Eye (tissue), 1 donor: ENCODE data around the gene CLASRP.
"Not testable (repeated sequence)": the region's sequence is repeated elsewhere in the genome, so short reads cannot be mapped to it uniquely, and the experiment has no call there.

Experiments
- DNase-seq: peaks from one replicate; pipeline ENCODE4 v3.0.0-alpha.2; 2015

CLASRP gene

DNA sequence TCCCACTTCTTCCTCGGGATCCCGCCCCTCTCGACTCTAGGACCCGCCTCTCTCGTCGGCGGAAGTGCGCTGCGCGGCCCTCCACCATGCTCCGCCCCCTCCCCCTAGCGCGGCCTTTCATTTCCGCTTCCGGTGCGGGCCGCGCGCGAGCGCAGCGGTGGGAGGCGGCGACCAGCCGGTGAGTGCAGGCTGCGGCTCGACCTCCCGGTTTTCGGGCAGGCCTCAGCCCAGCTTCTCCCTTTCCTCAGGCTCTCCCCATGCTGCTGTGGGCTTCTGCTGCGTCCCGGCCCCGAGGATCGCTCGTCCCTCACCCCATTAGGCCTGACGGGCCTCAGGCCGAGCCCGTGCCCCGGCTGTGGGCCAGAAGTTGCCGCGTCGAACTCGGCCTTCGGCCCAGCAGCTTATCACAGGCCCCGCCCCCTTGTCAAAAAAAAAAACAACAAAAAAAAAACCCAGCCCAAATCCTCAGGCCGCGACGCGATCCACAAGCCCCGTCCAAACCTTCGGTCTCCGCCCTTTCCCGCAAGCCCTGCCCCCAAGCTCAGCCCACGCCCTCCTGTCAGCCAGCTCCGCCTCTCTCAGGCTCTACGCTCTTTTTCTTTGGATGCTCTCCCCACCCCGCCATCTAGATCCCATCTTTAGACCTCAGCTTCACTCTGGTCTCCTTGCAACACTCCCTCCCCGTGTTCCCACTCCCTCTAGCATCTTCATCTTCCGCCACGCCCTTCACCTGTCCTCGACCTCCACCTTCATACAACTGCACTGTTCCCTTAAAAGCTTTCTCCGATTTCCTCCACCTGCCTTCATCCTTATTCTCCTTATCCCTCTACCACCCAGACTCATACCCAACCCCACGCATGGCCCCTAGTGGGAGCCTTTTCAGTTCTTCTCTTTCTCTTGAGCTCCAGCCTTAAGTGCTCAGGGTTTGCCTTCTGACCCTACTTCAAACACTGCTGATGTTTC is at the start of gene CLASRP:
Gene CLASRP (plus strand): TSS at position 115 of the 963 bp plus-strand sequence. CDS start 1,168 bp downstream, outside the sequence.
- peak; percentile 96 for DNase-seq

GRCh38 chr19:44990459-44990858 is 48.4 kb upstream of the CLASRP start:
- DNase-seq = no peak

DNA sequence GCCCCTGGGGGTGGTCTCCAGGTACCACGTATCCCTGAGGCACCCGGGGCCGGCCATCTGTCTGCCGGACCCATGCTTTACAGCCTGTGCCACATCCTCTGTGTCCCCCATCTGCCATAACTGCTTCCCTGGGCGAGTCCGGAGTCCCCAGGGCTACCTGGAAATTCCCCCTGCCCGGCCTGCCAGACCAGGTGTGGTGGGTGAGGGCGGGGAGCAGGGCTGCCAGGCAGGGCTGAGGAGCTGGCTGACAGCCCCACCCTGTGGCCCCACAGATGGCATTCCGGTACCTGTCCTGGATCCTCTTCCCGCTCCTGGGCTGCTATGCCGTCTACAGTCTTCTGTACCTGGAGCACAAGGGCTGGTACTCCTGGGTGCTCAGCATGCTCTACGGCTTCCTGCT is 47.9 kb upstream of the CLASRP start:
- no peak for DNase-seq

- no peak for DNase-seq
These were observed 46.3 kb upstream of the CLASRP start for GRCh38 chr19:44992336-44993163.

DNA sequence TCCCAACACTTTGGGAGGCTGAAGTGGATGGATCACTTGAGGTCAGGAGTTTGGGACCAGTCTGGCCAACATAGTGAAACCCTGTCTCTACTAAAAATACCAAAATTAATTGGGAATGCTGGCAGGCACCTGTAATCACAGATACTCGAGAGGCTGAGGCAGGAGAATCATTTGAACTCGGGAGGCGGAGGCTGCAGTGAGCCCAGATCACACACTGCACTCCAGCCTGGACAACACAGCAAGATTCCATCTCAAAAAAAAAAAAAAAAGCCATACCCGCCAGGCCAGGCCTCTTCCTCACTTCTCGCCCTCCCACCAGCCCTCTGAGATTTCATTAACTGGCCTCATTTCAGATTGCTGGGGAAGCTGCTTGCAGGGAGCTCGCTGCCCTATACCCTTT is 45.3 kb upstream of the CLASRP start:
- DNase-seq = no peak

GRCh38 chr19:44993926-44994537 is 44.8 kb upstream of the CLASRP start:
- DNase-seq = no peak

DNA sequence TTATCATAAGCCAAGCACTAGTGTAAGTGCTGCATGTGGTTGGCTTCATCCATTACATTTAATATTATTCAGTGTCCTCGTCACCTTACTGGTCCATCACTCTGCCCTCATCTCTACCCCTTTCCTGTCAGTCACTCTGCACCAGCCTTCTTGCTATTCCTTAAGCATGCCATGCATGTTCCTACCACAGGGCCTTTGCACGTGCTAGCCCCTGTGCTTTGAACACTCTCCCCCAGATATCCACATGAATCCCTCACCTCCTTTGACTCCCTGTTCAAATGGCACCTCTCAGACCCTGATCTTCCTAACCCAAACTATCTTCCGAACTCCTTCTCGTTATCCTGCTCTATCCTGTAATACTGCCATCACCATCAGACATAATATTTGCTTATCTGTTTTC is 40.8 kb upstream of the CLASRP start:
- no peak for DNase-seq

DNA sequence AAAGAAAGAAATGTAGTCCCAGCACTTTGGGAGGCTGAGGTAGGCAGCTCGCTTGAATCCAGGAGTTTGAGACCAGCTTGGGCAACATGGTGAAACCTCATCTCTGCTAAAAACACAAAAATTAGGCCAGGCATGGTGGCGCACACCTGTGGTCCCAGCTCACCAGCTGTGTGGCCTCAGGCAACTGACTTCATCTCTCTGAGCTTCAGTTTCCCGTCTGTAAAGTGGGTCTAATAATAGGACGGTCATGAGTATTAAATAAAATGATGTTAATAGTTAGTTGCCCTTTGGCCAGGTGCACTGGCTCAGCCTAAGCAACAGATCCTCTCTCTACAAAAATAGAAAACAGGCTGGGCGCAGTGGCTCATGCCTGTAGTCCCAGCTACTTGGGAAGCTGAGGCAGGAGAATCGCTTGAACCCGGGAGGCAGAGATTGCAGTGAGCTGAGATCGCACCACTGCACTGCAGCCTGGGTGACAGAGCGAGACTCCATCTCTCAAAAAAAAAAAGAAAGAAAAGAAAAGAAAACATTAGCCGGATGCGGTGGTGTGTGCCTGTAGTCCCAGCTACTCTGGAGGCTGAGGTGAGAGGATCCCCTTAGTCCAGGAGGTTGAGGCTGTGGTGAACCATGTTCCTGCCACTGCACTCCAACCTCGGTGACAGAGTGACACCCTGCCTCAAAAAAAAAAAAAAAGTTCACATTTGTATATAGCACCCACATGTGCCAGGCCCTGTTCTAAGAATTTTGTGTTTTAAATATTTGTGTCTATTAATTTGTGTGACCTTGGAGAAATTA is 39.5 kb upstream of the CLASRP start:
- not testable (repeated sequence) for DNase-seq

DNA sequence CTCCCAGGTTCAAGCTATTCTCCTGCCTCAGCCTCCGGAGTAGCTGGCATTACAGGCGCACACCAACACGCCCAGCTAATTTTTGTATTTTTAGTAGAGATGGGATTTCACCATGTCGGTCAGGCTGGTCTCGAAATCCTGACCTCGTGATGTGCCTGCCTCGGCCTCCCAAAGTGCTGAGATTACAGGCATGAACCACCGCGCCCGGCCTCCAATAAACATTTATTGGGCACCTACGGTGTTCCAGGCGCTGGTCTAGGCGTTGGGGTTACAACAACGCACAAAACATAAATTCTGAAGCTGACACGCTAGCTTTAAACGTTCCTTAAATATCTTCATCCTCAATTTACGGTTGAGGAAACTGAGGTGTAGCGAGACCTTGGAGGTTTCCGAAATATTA is 38.2 kb upstream of the CLASRP start:
- DNase-seq = not testable (repeated sequence)

GRCh38 chr19:45001087-45001739 is 37.6 kb upstream of the CLASRP start, which contains the start of gene RELB:
TSS of gene RELB (plus strand) at chr19:45001464. CDS start at chr19:45001580, 116 bp downstream.
- DNase-seq = peak; percentile 94

- DNase-seq = no peak
These were observed 35.4 kb upstream of the CLASRP start for GRCh38 chr19:45003485-45003884.

- no peak for DNase-seq
These were observed 33.1 kb upstream of the CLASRP start for GRCh38 chr19:45005787-45006186.

DNA sequence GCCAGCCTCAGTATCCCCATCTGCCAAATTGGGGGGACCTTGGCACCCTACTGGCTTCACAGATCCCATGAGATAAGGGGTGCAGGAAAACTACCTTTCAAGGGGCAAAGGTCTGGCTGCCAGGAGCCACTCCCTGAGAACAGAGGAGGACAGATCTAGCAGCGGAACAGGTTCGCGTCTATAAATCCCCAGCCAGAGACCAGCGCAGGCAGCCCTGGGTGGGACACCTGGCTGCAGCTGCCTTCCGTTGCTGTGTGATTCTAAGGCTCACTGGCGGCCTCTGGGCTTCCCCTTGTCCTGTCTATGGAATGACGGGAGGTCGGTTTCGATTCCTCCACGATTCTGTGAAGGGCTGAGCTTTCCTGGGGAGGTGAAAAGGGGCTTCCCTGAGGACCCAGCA is 30.3 kb upstream of the CLASRP start:
- DNase-seq = no peak

GRCh38 chr19:45009625-45010255 is 29.1 kb upstream of the CLASRP start:
- no peak for DNase-seq

DNA sequence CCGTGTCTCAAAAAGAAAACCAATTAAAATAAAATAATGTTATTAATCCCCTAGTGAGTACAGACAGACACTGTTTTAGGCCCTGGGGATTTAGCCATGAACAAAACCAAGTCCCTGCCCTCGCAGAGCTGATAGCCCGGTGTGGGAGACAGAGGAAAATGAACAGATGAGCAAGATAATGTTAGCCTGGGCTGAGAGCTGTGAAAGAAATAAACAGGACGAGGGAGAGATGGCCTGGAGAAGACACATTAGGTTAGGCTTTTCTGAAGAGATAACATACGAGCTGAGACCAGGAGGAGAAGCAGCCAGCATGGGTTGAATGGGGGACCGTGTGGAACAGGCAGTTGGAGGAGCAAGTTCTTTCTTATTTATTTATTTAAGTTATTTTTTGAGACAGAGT is 28.5 kb upstream of the CLASRP start:
- DNase-seq = no peak

- DNase-seq = no peak
These were observed 26.9 kb upstream of the CLASRP start for GRCh38 chr19:45011959-45012358.

DNA sequence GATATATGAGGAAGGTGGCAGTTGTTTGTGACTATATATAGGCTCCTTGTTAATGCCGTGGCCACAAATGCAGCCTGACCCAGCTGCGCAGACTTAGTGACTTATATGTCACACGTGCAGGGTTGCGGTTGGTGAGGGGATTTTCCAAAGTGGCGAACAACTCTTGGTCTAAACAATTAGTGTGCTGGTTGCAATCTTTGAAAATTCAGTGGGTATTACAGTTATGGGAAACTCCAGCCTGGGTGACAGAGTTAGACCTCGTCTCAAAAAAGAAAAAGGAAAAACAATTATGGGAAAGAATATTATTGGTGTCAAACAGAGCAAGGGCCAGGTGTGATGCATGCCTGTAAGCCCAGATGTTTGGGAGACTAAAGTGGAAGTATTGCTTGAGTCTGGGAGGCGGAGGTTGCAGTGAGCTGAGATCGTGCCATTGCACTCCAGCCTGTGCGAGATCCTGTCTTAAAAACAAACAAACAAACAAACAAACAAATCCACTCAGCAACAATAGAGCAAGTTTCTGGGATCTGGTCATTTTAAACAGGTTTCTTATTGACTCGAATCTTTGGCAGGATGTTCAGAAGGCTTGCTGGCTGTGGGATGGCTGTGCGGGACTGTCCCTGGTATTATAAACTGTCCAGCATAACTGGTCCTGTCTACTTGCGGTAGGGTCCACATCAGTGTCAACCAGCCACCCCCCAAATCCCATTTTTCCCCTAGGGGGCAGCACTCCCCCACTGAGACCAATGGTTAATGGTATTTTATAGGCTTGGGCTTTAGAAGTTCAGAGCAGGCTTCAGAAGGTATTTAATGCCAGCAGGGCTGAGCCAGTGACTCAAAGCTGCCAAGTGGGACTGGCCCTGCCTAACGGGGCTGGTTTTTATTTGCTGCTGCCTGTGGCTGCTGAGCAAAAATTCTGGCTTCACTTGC is 22.2 kb upstream of the CLASRP start:
- DNase-seq = peak; percentile 82

GRCh38 chr19:45019187-45019586 is 19.7 kb upstream of the CLASRP start:
- no peak for DNase-seq

DNA sequence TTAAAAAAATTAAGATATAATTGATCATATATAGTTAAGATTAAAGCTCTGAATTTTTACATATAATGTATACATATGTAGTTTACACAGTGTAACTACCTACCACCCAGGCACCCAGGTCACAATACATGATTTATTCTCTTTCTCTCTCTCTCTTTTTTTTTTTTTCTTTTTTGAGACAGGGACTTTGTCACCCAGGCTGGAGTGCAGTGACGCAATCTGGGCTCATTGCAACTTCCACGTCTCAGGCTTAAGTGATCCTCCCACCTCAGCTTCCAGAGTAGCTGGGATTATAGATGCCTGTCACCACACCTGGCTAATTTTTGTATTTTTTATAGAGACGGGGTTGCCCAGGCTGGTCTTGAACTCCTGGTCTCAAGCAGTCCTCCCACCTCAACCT is 18.8 kb upstream of the CLASRP start:
- no peak for DNase-seq

GRCh38 chr19:45021971-45022370 is 16.9 kb upstream of the CLASRP start:
- no peak for DNase-seq
